Lower lobe of right lung (tissue), 2 donors: ENCODE results near the gene NDN. TPM values are rescaled to one million over a fixed set of nuclear protein-coding genes. Genes with fewer than 3 reads are reported as not detected.

ENCODE experiments used
- ATAC-seq, 2 donors: fragments of 200-7000 bp; cut with Tn5 transposase; one replicate each; pipeline ENCODE4 v1.9.1; 2020 to 2022; ENCODE audit warnings: mild to moderate bottlenecking in 2 of 2, moderate library complexity in 2 of 2
- DNase-seq: peaks from one replicate; pipeline ENCODE4 v3.0.0-alpha.2; 2020
- H3K27ac ChIP-seq: fragments of 200-600 bp; one replicate; pipeline ENCODE4 v1.8.0; 2022
- H3K27me3 ChIP-seq: fragments of 200-600 bp; one replicate; pipeline ENCODE4 v1.8.0; 2022; ENCODE audit warnings: low read depth
- H3K36me3 ChIP-seq: fragments of 200-600 bp; one replicate; pipeline ENCODE4 v1.8.0; 2022; ENCODE audit warnings: mild to moderate bottlenecking
- H3K4me1 ChIP-seq: fragments of 200-600 bp; one replicate; pipeline ENCODE4 v1.8.0; 2022
- H3K4me3 ChIP-seq: fragments of 200-600 bp; one replicate; pipeline ENCODE4 v1.8.0; 2022; ENCODE audit warnings: mild to moderate bottlenecking
- H3K9me3 ChIP-seq: fragments of 200-600 bp; one replicate; pipeline ENCODE4 v1.8.0; 2022
- intact Hi-C: fragments of 100-400 bp; cut with DNase I; formaldehyde crosslinking; loops from one replicate; pipeline ENCODE4 v1.11.0; 2022
- total RNA-seq: library from RNA; stranded (reverse); fragmentation: NEBNext Ultra II Directional; extraction: Animal tissue kit (Norgen Biotek cat#: 25700); gene quantifications from one replicate; pipeline ENCODE4 v1.2.1, GENCODE V29; 2021
- TF ChIP-seq, protein P1 (sequence below): fragments of 200-600 bp; IDR thresholded peaks from one replicate; pipeline ENCODE4 v1.8.0; 2022; ENCODE audit warnings: antibody characterized with exemption, mild to moderate bottlenecking
- donor health status: DM: no; HTN: yes; CAD: no; lungs with severe emphysema.

The NDN gene
- total RNA-seq, 1 donor from 2014 or later, result 27.1 TPM

DNA sequence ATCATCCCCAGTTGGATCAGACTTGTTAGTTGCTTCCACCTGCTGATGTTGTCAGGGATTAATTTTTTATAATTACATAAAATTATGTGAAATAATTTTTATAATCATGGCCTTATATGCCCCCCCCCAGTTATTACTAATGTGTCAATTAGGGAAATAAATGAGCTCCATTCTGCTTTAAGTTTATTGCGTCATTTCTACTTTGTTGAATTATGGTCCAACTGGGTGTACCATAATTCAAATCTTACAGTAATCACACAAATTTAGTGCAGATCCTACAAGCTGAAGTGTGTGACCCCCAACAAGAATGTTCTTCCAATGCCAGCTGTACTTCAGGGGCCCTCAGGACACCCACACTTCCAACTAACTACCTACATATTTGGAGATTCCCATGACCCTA lies 7.5 kb upstream of the NDN start:
- no peak for ATAC-seq
- DNase-seq, result no peak
- Histone ChIP-seq H3K4me3 (no peak overlapping the region), H3K36me3 (no peaks in the 10 kb centered on the region), H3K9me3 (no peaks in the 10 kb centered on the region), H3K27ac (no peak overlapping the region), H3K4me1 (no peaks in the 10 kb centered on the region), H3K27me3 (no peaks in the 10 kb centered on the region)
- TF ChIP-seq, protein P1, sequence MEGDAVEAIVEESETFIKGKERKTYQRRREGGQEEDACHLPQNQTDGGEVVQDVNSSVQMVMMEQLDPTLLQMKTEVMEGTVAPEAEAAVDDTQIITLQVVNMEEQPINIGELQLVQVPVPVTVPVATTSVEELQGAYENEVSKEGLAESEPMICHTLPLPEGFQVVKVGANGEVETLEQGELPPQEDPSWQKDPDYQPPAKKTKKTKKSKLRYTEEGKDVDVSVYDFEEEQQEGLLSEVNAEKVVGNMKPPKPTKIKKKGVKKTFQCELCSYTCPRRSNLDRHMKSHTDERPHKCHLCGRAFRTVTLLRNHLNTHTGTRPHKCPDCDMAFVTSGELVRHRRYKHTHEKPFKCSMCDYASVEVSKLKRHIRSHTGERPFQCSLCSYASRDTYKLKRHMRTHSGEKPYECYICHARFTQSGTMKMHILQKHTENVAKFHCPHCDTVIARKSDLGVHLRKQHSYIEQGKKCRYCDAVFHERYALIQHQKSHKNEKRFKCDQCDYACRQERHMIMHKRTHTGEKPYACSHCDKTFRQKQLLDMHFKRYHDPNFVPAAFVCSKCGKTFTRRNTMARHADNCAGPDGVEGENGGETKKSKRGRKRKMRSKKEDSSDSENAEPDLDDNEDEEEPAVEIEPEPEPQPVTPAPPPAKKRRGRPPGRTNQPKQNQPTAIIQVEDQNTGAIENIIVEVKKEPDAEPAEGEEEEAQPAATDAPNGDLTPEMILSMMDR, result no peak
- intact Hi-C loops, result no loop called here

DNA sequence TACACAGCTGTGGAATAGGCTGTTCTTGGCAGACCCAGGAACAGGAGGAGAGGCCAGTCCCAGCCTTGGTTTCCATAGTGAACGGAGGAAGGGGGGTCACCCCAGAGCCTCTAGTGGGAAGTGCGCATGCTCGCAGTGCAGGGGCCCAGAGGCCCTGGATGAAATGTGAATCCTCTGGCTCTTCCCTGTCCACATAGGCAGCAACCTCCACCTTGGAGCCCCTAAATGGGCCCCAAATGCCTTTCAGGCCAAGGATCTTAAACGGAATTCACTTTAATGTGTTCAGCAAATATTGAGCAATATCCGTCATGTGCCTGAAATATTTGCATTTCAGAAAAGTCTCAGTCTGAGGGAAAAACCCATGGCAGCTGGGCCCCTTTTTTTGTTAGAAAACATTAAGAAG lies 3.3 kb upstream of the NDN start:
- no peaks in the 10 kb centered on the region for H3K27me3 ChIP-seq
- peak; percentile 84 for ATAC-seq
- peaks cover 4% of the 10 kb centered on the region for H3K4me1 ChIP-seq
- H3K9me3 ChIP-seq, result no peaks in the 10 kb centered on the region
- no peak overlapping the region for H3K4me3 ChIP-seq
- no peaks in the 10 kb centered on the region for H3K36me3 ChIP-seq
- intact Hi-C loops, result no loop called here
- peak overlapping the region; percentile 60 for H3K27ac ChIP-seq
- peak; percentile 63 for DNase-seq
- TF ChIP-seq, protein P1, result no peak

DNA sequence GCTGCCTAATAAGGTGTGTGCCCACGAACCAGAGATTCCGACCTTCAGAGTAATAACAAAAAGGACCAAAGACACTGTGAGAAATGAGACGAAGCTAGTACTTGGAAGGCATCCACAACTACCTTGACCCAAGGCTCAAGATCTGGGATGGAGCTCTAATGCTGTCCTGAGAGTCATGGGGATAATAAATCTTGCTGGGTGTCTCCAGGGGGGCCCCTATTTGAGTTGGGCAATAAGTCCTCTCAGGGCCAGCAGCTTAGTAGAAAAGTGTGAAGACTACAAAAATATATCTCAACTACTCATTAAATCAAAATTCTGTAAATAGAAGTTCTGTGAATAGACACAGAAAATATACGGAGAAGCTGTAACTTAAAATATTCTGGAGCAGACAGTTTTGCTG lies 2.9 kb upstream of the NDN start:
- no peak for ATAC-seq
- Histone ChIP-seq H3K4me1 (peaks cover 4% of the 10 kb centered on the region), H3K9me3 (no peaks in the 10 kb centered on the region), H3K4me3 (no peak overlapping the region), H3K36me3 (no peaks in the 10 kb centered on the region), H3K27ac (peak overlapping the region; percentile 60), H3K27me3 (no peaks in the 10 kb centered on the region)
- DNase-seq, result no peak
- TF ChIP-seq, protein P1, result no peak
- intact Hi-C loops, result no loop called here

DNA sequence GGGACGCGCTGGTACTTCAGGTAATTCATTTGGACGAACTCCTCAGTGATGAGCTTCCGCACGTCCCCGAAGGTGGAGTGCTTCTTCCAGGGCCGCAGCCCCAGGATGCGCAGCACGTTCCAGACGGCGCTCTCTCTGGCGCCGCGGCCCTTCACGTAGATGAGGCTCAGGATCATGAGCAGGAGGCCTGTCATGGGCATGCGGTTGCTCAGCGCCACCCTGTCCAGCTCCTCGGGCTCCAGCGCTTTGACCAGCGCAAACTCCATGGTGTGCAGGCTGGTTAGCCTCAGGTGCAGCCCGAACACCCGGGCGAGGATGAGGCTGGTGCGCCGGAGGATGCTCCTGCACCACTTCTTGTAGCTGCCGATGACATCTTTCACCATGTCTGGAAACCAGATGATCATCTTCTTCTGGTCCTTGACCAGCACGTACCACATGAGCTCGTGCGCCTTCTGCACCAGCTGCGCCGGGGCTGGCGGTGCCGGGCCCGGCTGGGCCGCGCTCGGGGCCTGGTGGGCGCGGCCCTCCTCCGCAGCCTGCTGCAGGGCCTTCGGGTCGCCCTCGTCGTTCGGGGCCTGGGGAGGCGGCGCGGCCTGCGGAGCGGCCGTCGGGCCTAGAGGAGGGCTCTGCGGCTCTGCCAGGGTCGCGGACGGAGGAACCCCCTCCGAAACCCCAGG lies 501 bp downstream of the NDN start:
- TF ChIP-seq, protein P1, result no peak
- intact Hi-C loops, result no loop called here
- H3K9me3 ChIP-seq, result no peaks in the 10 kb centered on the region
- H3K4me1 ChIP-seq, result peaks cover 4% of the 10 kb centered on the region
- H3K27ac ChIP-seq, result peak overlapping the region; percentile 41
- peak overlapping the region; percentile 59 for H3K4me3 ChIP-seq
- no peak for DNase-seq
- no peaks in the 10 kb centered on the region for H3K27me3 ChIP-seq
- H3K36me3 ChIP-seq, result no peaks in the 10 kb centered on the region
- ATAC-seq, result peak; percentile 46 to 60

DNA sequence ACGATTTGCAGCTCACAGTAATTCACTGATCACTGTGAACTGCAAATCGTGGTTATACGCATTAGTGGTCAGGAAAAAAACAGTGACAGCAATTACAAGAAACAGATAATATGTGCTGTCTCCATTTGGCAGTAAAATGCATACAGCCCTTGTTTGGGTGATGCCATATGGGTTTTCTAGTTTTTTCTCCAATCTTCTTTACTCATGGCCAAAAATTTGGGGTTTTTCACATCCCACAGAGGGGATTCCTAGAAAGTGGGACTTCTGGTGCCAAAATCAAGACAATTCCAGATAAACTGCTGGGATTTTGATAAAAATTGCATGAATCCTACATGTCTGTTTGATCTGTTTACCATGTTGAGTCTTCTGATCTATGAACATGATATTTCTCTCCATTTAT lies 15.6 kb downstream of the NDN start:
- Histone ChIP-seq H3K4me1 (no peaks in the 10 kb centered on the region), H3K4me3 (no peak overlapping the region), H3K27ac (no peak overlapping the region), H3K36me3 (no peaks in the 10 kb centered on the region), H3K9me3 (no peaks in the 10 kb centered on the region), H3K27me3 (peaks cover 3% of the 10 kb centered on the region)
- ATAC-seq, result no peak
- TF ChIP-seq, protein P1, result no peak
- intact Hi-C loops, result no loop called here
- DNase-seq, result no peak
